ENCODE data around the gene NHLRC1.
A peak's percentile ranks its signal among the peaks of the same experiment; 100 is the strongest.

Gene NHLRC1

GRCh38 chr6:18138906-18139305, 16.4 kb upstream of the NHLRC1 start:
- DNase-seq, result no peak

- DNase-seq, result no peak
These were observed 13.8 kb upstream of the NHLRC1 start for GRCh38 chr6:18136260-18136659.

- no peak for DNase-seq
These were observed 12.7 kb upstream of the NHLRC1 start for GRCh38 chr6:18135171-18135570.

GRCh38 chr6:18132346-18132745, 9.9 kb upstream of the NHLRC1 start:
- DNase-seq, result no peak

- DNase-seq, result no peak
These were observed 3.6 kb upstream of the NHLRC1 start for GRCh38 chr6:18126121-18126520.

GRCh38 chr6:18121580-18122127, 823 bp downstream of the NHLRC1 start:
- no peak for DNase-seq

- no peak for DNase-seq
These were observed 3.2 kb downstream of the NHLRC1 start for GRCh38 chr6:18119236-18119635.

GRCh38 chr6:18118330-18118729, 4.1 kb downstream of the NHLRC1 start:
- DNase-seq, result peak; percentile 43

- no peak for DNase-seq
These were observed 5.3 kb downstream of the NHLRC1 start for GRCh38 chr6:18117136-18117535.

- DNase-seq, result no peak
These were observed 7.1 kb downstream of the NHLRC1 start for GRCh38 chr6:18115356-18115755.

- DNase-seq, result no peak
These were observed 12.3 kb downstream of the NHLRC1 start for GRCh38 chr6:18110162-18110561.

GRCh38 chr6:18107061-18107460, 15.4 kb downstream of the NHLRC1 start:
- no peak for DNase-seq

GRCh38 chr6:18102783-18103509, 19.5 kb downstream of the NHLRC1 start:
- no peak for DNase-seq

- DNase-seq, result no peak
These were observed 20.6 kb downstream of the NHLRC1 start for GRCh38 chr6:18101873-18102272.

- DNase-seq, result no peak
These were observed 21.2 kb downstream of the NHLRC1 start for GRCh38 chr6:18101271-18101670.

GRCh38 chr6:18100296-18100695, 22.2 kb downstream of the NHLRC1 start:
- no peak for DNase-seq

GRCh38 chr6:18099511-18099910, 23.0 kb downstream of the NHLRC1 start:
- DNase-seq, result no peak

GRCh38 chr6:18096423-18096822, 26.1 kb downstream of the NHLRC1 start:
- DNase-seq, result no peak

- DNase-seq, result no peak
These were observed 31.1 kb downstream of the NHLRC1 start for GRCh38 chr6:18091382-18091781.

- no peak for DNase-seq
These were observed 32.1 kb downstream of the NHLRC1 start for GRCh38 chr6:18090349-18090786.

GRCh38 chr6:18088419-18089296, 33.8 kb downstream of the NHLRC1 start:
- DNase-seq, result no peak

GRCh38 chr6:18087396-18088165, 34.9 kb downstream of the NHLRC1 start:
- no peak for DNase-seq

- DNase-seq, result no peak
These were observed 41.3 kb downstream of the NHLRC1 start for GRCh38 chr6:18081025-18081668.

All from NCI-H524 treated with DMSO at 0.1 percent for 48 hours (cell line).